ENCODE results near the gene PIGQ.

DNA sequence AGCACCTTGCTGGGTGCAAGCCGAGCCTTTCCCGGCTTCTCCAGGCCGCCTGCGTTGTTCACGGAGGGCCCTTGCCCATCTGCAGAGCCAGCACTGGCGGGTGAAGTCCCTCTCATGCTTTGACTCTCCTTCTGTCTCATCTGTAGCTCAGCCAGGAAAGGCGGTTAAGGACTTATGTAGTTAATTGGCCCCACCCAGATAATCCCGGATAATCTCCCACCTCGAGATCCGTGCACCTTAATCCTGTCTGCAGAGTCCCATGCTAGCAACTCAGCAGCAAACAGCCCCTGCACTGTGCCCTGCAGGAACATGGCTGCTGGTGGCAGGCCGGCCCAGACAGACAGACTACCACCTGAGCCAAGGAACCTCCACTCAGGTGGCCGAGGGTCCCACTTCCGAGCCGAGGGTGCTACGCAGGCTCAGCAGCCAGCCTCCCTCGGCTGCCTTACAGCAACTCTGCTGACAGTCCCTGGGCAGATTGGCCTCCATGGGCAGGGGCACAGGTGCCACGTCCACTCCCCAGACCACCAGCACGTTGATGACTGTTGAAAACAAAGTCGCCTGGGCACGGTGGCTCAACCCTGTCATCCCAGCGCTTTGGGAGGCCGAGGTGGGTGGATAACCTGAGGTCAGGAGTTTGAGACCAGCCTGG, 37.0 kb downstream of the PIGQ start:
- TF ChIP-seq, protein P1, sequence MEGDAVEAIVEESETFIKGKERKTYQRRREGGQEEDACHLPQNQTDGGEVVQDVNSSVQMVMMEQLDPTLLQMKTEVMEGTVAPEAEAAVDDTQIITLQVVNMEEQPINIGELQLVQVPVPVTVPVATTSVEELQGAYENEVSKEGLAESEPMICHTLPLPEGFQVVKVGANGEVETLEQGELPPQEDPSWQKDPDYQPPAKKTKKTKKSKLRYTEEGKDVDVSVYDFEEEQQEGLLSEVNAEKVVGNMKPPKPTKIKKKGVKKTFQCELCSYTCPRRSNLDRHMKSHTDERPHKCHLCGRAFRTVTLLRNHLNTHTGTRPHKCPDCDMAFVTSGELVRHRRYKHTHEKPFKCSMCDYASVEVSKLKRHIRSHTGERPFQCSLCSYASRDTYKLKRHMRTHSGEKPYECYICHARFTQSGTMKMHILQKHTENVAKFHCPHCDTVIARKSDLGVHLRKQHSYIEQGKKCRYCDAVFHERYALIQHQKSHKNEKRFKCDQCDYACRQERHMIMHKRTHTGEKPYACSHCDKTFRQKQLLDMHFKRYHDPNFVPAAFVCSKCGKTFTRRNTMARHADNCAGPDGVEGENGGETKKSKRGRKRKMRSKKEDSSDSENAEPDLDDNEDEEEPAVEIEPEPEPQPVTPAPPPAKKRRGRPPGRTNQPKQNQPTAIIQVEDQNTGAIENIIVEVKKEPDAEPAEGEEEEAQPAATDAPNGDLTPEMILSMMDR (IDR thresholded peaks at IDR 0.05): no peak
- no peak for TF ChIP-seq EP300 (IDR thresholded peaks at IDR 0.05)

All from ovary (tissue), 3 donors.